ENCODE data around the gene POLR1F. TPM values are rescaled to one million over a fixed set of nuclear protein-coding genes. Genes with fewer than 3 reads are reported as not detected.

The POLR1F gene
- total RNA-seq, 1 donor from 2014 or later, result 14.7 TPM

DNA sequence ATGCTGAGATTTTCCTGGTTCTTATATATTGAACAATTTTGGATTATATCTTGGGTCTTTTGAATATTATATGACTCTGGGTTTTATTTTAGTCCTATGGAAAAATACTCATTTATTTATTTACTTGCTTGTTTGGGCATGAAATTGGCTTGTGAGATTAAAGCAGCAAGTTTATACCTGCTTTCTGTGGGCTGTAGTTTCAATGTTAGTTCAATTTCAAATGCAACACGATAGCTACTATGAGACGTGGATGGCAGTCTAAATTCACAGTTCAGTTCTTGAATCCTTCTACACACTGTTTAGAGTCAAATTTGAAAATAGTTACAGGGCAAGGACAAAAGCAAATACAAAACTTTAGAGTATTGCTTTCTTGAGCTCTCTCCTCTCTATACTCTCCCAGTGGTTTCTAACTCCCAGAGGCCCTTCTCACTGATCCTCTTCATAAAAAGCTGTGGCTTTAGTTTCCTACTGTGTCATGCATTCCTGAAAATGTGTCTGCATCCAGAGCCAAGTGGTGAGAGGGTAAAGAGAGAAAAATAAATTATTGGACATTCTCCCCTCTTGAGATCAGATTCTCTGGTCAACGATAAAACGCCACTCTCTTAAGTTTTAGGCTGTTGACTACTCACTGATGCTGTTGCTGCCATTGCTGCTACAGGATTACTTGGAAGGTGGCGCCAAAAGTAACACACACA is 34.4 kb downstream of the POLR1F start:
- Mint-ChIP-seq H3K4me1 (ENCODE audit: unreplicated experiment) (no peaks in the 10 kb centered on the region), H3K36me3 (no peaks in the 10 kb centered on the region), H3K27me3 (no peaks in the 10 kb centered on the region), H3K27ac (no peak overlapping the region), H3K4me3 (no peak overlapping the region), H3K9me3 (no peaks in the 10 kb centered on the region)
- TF ChIP-seq, protein P1, sequence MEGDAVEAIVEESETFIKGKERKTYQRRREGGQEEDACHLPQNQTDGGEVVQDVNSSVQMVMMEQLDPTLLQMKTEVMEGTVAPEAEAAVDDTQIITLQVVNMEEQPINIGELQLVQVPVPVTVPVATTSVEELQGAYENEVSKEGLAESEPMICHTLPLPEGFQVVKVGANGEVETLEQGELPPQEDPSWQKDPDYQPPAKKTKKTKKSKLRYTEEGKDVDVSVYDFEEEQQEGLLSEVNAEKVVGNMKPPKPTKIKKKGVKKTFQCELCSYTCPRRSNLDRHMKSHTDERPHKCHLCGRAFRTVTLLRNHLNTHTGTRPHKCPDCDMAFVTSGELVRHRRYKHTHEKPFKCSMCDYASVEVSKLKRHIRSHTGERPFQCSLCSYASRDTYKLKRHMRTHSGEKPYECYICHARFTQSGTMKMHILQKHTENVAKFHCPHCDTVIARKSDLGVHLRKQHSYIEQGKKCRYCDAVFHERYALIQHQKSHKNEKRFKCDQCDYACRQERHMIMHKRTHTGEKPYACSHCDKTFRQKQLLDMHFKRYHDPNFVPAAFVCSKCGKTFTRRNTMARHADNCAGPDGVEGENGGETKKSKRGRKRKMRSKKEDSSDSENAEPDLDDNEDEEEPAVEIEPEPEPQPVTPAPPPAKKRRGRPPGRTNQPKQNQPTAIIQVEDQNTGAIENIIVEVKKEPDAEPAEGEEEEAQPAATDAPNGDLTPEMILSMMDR (conservative IDR thresholded peaks at IDR 0.05), result no peak
- no peak for DNase-seq (ENCODE audit: extremely low spot score, unreplicated experiment)

DNA sequence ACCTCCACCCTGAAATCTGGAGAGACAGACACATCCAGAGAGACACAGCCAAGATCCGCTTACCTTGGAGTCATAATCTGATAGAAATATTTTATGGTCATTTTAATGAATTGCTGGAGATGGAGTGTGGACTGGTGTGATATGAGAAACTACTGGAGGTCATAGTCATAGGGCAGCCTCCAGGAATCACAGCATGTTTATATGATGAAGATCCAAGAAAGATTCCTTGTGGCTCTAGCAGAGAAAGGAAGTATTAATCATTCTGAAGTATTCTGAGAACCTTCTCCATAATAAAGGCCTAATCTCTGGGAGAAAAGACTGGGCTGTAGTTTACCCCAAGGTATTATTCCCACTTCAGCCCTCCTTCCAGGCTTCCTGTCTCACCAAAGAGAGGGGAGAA is 38.0 kb downstream of the POLR1F start:
- Mint-ChIP-seq H3K27me3 (peaks cover 4% of the 10 kb centered on the region), H3K27ac (no peak overlapping the region), H3K36me3 (no peaks in the 10 kb centered on the region), H3K4me1 (ENCODE audit: unreplicated experiment) (no peaks in the 10 kb centered on the region), H3K9me3 (no peaks in the 10 kb centered on the region), H3K4me3 (no peak overlapping the region)
- no peak for DNase-seq (ENCODE audit: extremely low spot score, unreplicated experiment)
- TF ChIP-seq, protein P1 (conservative IDR thresholded peaks at IDR 0.05), result no peak

DNA sequence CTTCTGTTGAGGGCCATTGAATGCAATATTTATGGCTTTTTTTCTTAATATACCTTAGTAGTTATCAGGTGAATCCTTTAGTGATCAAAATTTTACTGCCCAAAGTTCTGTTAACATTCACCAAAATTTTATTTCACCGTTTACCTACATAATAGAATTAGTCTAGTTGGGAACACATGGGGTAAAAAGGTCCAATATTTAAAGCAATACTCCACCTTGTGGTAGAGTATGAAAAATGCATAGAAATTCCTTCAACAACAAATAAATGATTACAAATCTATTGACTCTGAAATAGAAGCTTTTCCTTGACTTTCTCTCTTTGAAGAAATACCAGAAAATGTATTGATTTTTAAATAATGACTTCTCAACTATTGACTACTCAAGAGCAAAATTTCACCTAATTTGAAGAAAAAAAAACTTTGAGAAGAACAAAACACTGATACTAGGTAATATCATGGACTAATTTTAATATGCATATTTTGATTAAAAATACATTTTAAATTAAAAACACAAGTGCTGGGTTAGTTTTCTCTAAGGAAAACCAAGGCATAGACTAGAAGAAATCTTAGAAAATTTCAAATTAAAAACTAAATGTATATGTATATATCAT is 43.3 kb downstream of the POLR1F start:
- Mint-ChIP-seq H3K4me3 (no peak overlapping the region), H3K9me3 (no peaks in the 10 kb centered on the region), H3K27me3 (peaks cover 13% of the 10 kb centered on the region), H3K27ac (no peak overlapping the region), H3K4me1 (ENCODE audit: unreplicated experiment) (peaks cover 8% of the 10 kb centered on the region), H3K36me3 (no peaks in the 10 kb centered on the region)
- TF ChIP-seq, protein P1 (conservative IDR thresholded peaks at IDR 0.05), result peak; percentile 86
- no peak for DNase-seq (ENCODE audit: extremely low spot score, unreplicated experiment)

DNA sequence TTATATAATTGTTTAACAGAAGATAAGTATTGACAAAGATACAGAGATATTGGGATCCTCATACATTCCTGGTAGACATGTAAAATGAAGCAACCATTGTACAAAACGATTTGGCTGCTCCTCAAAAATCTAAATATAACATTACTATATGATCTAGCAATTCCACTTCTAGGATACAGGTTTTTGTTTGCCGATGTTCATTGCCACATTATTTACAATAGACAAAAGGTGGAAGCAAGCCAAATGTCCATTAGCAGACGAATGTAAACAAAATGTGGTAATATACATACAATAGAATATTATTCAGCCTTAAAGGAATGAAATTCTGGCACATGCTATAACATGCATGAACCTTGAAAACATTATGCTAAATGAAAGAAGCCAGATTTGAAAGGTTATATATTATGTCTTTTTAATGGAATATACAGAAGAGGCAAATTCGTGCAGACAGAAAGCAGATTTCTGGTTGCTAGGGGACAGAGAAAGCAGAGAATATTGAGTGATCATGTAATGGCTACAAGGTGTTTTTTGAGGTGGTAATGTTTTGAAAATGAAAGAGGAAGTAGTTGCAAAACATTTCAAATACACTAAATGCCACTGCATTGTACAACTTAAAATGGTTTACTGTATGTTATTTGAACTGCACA is 44.9 kb downstream of the POLR1F start:
- TF ChIP-seq, protein P1 (conservative IDR thresholded peaks at IDR 0.05), result no peak
- H3K27ac Mint-ChIP-seq, result no peak overlapping the region
- H3K4me1 Mint-ChIP-seq (ENCODE audit: unreplicated experiment), result peaks cover 8% of the 10 kb centered on the region
- no peak for DNase-seq (ENCODE audit: extremely low spot score, unreplicated experiment)
- H3K9me3 Mint-ChIP-seq, result no peaks in the 10 kb centered on the region
- H3K4me3 Mint-ChIP-seq, result no peak overlapping the region
- no peaks in the 10 kb centered on the region for H3K36me3 Mint-ChIP-seq
- H3K27me3 Mint-ChIP-seq, result peaks cover 13% of the 10 kb centered on the region

DNA sequence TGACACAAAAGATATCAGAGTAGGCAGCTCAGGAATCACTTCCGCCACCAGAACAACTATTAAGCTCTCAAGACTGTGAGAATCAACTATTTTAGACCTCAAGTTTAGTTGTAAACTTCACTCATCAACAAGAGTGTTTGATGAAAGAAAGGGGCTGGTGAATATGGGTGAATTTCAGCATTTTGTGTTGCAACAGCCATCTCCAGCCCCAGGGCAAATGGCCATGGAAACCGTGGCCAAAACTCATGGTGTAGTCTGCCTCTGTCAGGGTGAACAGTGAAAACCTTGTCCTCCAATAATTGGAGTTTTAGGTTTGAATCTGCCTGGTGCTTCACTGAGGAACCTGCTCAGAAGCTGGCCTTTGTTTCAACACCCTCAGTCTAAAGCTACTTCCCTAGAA is 60.0 kb downstream of the POLR1F start:
- H3K4me1 Mint-ChIP-seq (ENCODE audit: unreplicated experiment), result no peaks in the 10 kb centered on the region
- H3K27me3 Mint-ChIP-seq, result no peaks in the 10 kb centered on the region
- TF ChIP-seq, protein P1 (conservative IDR thresholded peaks at IDR 0.05), result no peak
- H3K27ac Mint-ChIP-seq, result no peak overlapping the region
- H3K9me3 Mint-ChIP-seq, result peaks cover 8% of the 10 kb centered on the region
- H3K36me3 Mint-ChIP-seq, result no peaks in the 10 kb centered on the region
- H3K4me3 Mint-ChIP-seq, result no peak overlapping the region
- DNase-seq (ENCODE audit: extremely low spot score, unreplicated experiment), result no peak

Small RNAs within 50 kb of the gene (microRNA-seq; reads per million reads assigned to microRNA genes)
- gene MIR3146, result not detected

Other genes starting within 250 kb of the POLR1F start
- gene TMEM196, start 64.6 kb upstream of the POLR1F start, total RNA-seq (ENCODE audit: low replicate concordance), result 0.68 and 1.5 TPM in 2 replicates

All from type B pancreatic cell (in vitro differentiated cells).